ENCODE results near the gene CCDC110.

CCDC110 gene

GRCh38 chr4:185457136-185457535 is 14.4 kb downstream of the CCDC110 start:
- POLR2A ChIA-PET: no interaction called here
- CTCF ChIA-PET: interaction anchor here (0.6 kb wide), 1 partner anchor 9 kb away, joined by 3 read pairs; no protein-coding TSS in a partner anchor
- peak; percentile 7 for DNase-seq (ENCODE audit: extremely low spot score)
- no peak for TF ChIP-seq ZNF384 (IDR thresholded peaks at IDR 0.05)
- no peak for TF ChIP-seq FOXK2 (IDR thresholded peaks at IDR 0.05)
- TF ChIP-seq SUZ12 (IDR thresholded peaks at IDR 0.05): no peak
- no peak for TF ChIP-seq NFRKB (IDR thresholded peaks at IDR 0.05)
- TF ChIP-seq L3MBTL2 (conservative IDR thresholded peaks at IDR 0.05): no peak
- no peak for TF ChIP-seq TARDBP (IDR thresholded peaks at IDR 0.05)
- no peak for TF ChIP-seq CTBP1 (IDR thresholded peaks at IDR 0.05; ENCODE audit: borderline replicate concordance)
- no peak for TF ChIP-seq PKNOX1 (IDR thresholded peaks at IDR 0.05)
- no peak for TF ChIP-seq LEF1 (IDR thresholded peaks at IDR 0.05; ENCODE audit: borderline replicate concordance)
- no peak for TF ChIP-seq ARNT (IDR thresholded peaks at IDR 0.05)
- TF ChIP-seq HDGF (IDR thresholded peaks at IDR 0.05; ENCODE audit: borderline replicate concordance): no peak
- no peak for TF ChIP-seq FOXA1 (IDR thresholded peaks at IDR 0.05)
- no peak for TF ChIP-seq BHLHE40 (IDR thresholded peaks at IDR 0.05; ENCODE audit: borderline replicate concordance)
- TF ChIP-seq ELF4 (IDR thresholded peaks at IDR 0.05): no peak
- no peak for TF ChIP-seq FOXM1 (IDR thresholded peaks at IDR 0.05; ENCODE audit: borderline replicate concordance)
- TF ChIP-seq SP1 (IDR thresholded peaks at IDR 0.05): no peak

GRCh38 chr4:185456131-185456530 is 15.4 kb downstream of the CCDC110 start:
- CTCF ChIA-PET: no interaction called here

GRCh38 chr4:185445209-185445608 is 26.3 kb downstream of the CCDC110 start:
- POLR2A ChIA-PET: no interaction called here
- DNase-seq (ENCODE audit: extremely low spot score): no peak

More at GRCh38 chr4:185456131-185456530, 15.4 kb downstream of the CCDC110 start:
- POLR2A ChIA-PET: no interaction called here
- TF ChIP-seq SP1 (IDR thresholded peaks at IDR 0.05) (no peak), TARDBP (IDR thresholded peaks at IDR 0.05) (no peak), BHLHE40 (IDR thresholded peaks at IDR 0.05; ENCODE audit: borderline replicate concordance) (no peak), PKNOX1 (IDR thresholded peaks at IDR 0.05) (no peak), FOXM1 (IDR thresholded peaks at IDR 0.05; ENCODE audit: borderline replicate concordance) (no peak), ZNF384 (IDR thresholded peaks at IDR 0.05) (no peak), HDGF (IDR thresholded peaks at IDR 0.05; ENCODE audit: borderline replicate concordance) (no peak), CTBP1 (IDR thresholded peaks at IDR 0.05; ENCODE audit: borderline replicate concordance) (no peak), ARNT (IDR thresholded peaks at IDR 0.05) (no peak), L3MBTL2 (conservative IDR thresholded peaks at IDR 0.05) (no peak), NFRKB (IDR thresholded peaks at IDR 0.05) (no peak), FOXA1 (IDR thresholded peaks at IDR 0.05) (no peak), LEF1 (IDR thresholded peaks at IDR 0.05; ENCODE audit: borderline replicate concordance) (no peak), SUZ12 (IDR thresholded peaks at IDR 0.05) (no peak), FOXK2 (IDR thresholded peaks at IDR 0.05) (no peak), ELF4 (IDR thresholded peaks at IDR 0.05) (no peak)
- no peak for DNase-seq (ENCODE audit: extremely low spot score)

GRCh38 chr4:185441479-185441878 is 30.1 kb downstream of the CCDC110 start:
- ChIA-PET CTCF (no interaction called here), POLR2A (no interaction called here)
- no peak for TF ChIP-seq PKNOX1 (IDR thresholded peaks at IDR 0.05)
- no peak for TF ChIP-seq FOXA1 (IDR thresholded peaks at IDR 0.05)
- no peak for TF ChIP-seq ARNT (IDR thresholded peaks at IDR 0.05)
- no peak for TF ChIP-seq SUZ12 (IDR thresholded peaks at IDR 0.05)
- no peak for DNase-seq (ENCODE audit: extremely low spot score)

More at GRCh38 chr4:185445209-185445608, 26.3 kb downstream of the CCDC110 start:
- CTCF ChIA-PET: no interaction called here
- TF ChIP-seq TARDBP (IDR thresholded peaks at IDR 0.05) (no peak), FOXK2 (IDR thresholded peaks at IDR 0.05) (no peak), FOXM1 (IDR thresholded peaks at IDR 0.05; ENCODE audit: borderline replicate concordance) (no peak), HDGF (IDR thresholded peaks at IDR 0.05; ENCODE audit: borderline replicate concordance) (no peak), ZNF384 (IDR thresholded peaks at IDR 0.05) (no peak)

- no peak for DNase-seq (ENCODE audit: extremely low spot score)
- CTCF ChIA-PET: no interaction called here
Observed at GRCh38 chr4:185437809-185438208, 33.7 kb downstream of the CCDC110 start.

More at GRCh38 chr4:185437809-185438208, 33.7 kb downstream of the CCDC110 start:
- TF ChIP-seq BHLHE40 (IDR thresholded peaks at IDR 0.05; ENCODE audit: borderline replicate concordance): no peak
- TF ChIP-seq ZNF384 (IDR thresholded peaks at IDR 0.05): no peak
- no peak for TF ChIP-seq CTBP1 (IDR thresholded peaks at IDR 0.05; ENCODE audit: borderline replicate concordance)
- no peak for TF ChIP-seq L3MBTL2 (conservative IDR thresholded peaks at IDR 0.05)
- TF ChIP-seq ARNT (IDR thresholded peaks at IDR 0.05): no peak
- no peak for TF ChIP-seq TARDBP (IDR thresholded peaks at IDR 0.05)
- TF ChIP-seq SP1 (IDR thresholded peaks at IDR 0.05): no peak
- TF ChIP-seq PKNOX1 (IDR thresholded peaks at IDR 0.05): no peak
- no peak for TF ChIP-seq FOXA1 (IDR thresholded peaks at IDR 0.05)
- TF ChIP-seq NFRKB (IDR thresholded peaks at IDR 0.05): no peak
- TF ChIP-seq FOXM1 (IDR thresholded peaks at IDR 0.05; ENCODE audit: borderline replicate concordance): no peak
- TF ChIP-seq LEF1 (IDR thresholded peaks at IDR 0.05; ENCODE audit: borderline replicate concordance): no peak
- TF ChIP-seq HDGF (IDR thresholded peaks at IDR 0.05; ENCODE audit: borderline replicate concordance): no peak
- no peak for TF ChIP-seq FOXK2 (IDR thresholded peaks at IDR 0.05)
- POLR2A ChIA-PET: no interaction called here
